Measurements from ENCODE around the gene STRN3. TPM values are rescaled to one million over a fixed set of nuclear protein-coding genes. Genes with fewer than 3 reads are reported as not detected.
"Not testable (repeated sequence)": the region's sequence is repeated elsewhere in the genome, so short reads cannot be mapped to it uniquely, and the experiment has no call there.

Gene STRN3
- total RNA-seq, 1 donor from 2014 or later, result 35.0 TPM

DNA sequence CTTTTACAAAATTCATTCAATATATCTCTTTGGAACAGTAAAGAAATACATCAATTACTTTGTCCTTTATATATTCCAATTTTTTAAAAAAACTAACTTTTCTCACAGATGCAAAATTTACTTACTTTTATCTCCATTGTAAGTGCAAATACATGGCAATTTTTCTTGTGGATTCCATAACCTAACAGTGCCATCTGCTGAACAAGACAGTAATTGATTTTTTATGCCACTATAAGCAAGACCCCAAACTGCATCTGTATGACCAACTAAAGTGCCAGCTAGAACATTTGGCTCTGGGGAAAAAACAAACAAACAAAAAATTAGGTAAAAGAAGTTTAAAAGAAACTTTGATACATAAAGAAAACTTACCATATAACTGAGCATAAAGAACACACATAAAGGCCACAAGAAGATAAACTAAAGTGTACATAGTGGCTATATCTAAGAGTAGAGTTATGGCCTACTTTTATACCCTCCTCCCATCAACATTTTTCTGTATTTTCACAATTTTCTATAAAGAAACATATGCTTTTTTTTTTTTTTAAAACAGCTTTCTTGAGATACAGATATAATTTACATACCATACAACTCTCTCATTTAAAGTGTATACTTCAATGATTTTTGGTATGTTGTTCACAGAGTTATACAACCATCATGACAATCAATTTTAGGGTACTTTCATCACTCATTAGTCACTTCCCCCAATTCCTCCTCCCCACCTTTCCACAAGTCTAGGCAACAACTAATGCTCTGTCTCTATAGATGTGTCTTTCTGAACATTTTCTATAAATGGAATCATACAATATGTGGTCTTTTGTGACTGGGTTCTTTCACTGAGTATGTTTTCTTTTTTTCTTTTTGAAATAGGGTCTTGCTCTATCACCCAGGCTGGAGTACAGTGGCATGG, 119.2 kb downstream of the STRN3 start:
- peaks cover 79% of the 10 kb centered on the region for H3K36me3 ChIP-seq

DNA sequence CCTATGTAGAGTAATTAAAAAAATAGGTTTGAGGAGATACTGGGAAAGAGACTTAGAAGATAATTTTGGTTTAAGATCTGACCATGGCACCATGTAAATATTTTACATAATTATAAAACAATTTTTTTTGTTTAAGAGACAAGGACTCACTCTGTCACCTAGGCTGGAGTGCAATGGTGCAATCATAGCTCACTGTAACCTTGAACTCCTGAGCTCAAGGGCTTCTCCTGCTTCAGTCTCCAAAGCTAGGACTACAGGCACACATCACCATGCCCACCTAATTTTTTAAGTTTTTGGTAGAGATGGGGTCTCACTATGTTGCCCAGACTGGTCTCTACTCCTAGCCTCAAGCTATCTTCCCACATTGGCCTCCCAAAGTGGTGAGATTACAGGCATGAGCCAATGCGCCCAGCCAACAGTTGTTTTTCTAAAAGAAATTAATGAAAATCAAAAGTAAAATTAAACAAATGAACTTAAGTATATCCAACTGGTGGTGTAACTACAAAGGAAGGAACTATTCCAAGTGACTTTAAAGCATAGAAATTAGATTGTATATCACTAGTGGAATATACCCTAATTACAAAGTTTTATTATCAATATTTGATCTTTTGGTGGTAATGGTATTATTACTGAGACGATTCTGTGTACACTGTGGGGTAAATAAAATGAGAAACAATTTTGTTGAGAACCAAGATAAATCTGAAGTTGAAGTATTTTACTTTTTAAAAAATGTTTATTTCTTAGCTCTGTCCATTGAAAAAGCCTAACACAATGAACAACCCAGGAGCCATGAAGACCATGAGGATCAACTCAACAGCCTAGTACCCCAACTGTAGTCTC, 122.7 kb downstream of the STRN3 start:
- H3K4me3 ChIP-seq, result no peak overlapping the region
- no peaks in the 10 kb centered on the region for H3K27me3 ChIP-seq
- intact Hi-C loops (cut with DNase I), result no loop called here
- TF ChIP-seq, protein P1, sequence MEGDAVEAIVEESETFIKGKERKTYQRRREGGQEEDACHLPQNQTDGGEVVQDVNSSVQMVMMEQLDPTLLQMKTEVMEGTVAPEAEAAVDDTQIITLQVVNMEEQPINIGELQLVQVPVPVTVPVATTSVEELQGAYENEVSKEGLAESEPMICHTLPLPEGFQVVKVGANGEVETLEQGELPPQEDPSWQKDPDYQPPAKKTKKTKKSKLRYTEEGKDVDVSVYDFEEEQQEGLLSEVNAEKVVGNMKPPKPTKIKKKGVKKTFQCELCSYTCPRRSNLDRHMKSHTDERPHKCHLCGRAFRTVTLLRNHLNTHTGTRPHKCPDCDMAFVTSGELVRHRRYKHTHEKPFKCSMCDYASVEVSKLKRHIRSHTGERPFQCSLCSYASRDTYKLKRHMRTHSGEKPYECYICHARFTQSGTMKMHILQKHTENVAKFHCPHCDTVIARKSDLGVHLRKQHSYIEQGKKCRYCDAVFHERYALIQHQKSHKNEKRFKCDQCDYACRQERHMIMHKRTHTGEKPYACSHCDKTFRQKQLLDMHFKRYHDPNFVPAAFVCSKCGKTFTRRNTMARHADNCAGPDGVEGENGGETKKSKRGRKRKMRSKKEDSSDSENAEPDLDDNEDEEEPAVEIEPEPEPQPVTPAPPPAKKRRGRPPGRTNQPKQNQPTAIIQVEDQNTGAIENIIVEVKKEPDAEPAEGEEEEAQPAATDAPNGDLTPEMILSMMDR (IDR thresholded peaks at IDR 0.05), result no peak
- no peak overlapping the region for H3K27ac ChIP-seq
- DNase-seq (no peak), ATAC-seq (no peak)
- no peaks in the 10 kb centered on the region for H3K9me3 ChIP-seq
- peaks cover 68% of the 10 kb centered on the region for H3K36me3 ChIP-seq
- no peaks in the 10 kb centered on the region for H3K4me1 ChIP-seq

More for the DNA sequence above, 119.2 kb downstream of the STRN3 start:
- Histone ChIP-seq H3K4me1 (no peaks in the 10 kb centered on the region), H3K9me3 (no peaks in the 10 kb centered on the region), H3K4me3 (no peak overlapping the region), H3K27ac (no peak overlapping the region), H3K27me3 (no peaks in the 10 kb centered on the region)
- TF ChIP-seq, protein P1 (IDR thresholded peaks at IDR 0.05), result peak; percentile 23
- intact Hi-C loops (cut with DNase I), result no loop called here
- no peak for DNase-seq
- ATAC-seq, result no peak

DNA sequence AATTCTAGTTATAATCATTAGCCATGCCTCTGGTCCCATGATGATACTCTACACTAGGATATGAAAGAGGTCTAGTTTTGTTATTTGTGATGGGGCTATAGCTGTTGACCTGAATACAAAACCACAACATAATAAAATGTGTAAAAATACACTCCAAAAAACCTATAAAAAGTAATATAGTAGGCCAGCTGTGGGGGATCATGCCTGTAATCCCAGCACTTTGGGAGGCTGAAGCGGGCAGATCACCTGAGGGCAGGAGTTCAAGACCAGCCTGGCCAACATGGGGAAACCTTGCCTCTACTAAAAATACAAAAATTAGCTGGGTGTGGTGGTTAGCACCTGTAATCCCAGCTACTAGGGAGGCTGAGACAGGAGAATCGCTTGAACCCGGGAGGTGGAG, 129.1 kb downstream of the STRN3 start:
- DNase-seq; H3K4me1 ChIP-seq; H3K9me3 ChIP-seq; H3K27ac ChIP-seq; intact Hi-C loops (cut with DNase I); ATAC-seq; H3K27me3 ChIP-seq; H3K4me3 ChIP-seq: not testable (repeated sequence)
- H3K36me3 ChIP-seq, result peaks cover 35% of the 10 kb centered on the region

- no peak overlapping the region for H3K4me3 ChIP-seq
Observed at GRCh38 chr14:30896435-30896834, 129.7 kb downstream of the STRN3 start.

DNA sequence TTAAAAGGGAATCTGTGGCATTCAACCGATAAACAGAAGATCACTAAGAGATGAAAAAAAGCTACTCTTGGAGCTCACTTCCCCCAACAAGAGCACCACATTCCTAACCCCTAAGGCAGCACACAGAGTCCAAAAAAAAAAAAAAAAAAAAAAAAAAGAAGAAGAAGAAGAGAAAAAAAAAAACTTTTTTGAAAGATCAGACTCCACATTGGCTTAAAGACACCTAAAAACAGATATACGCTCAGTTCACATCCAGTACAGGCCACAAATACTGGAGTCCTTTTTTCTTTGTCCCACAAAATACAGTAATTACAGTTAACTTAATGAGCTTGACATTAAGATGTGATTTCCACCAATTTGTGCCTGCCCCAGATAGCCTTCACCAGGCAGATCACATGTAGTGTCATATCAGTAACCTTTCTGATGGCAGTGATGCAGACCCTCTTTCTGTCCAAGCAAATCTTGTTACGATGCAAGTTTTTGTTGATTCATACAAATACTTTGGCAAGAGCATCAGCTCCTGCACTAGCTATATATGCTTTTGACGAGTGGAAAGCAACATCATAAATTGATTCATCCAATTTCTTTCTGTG, 131.2 kb downstream of the STRN3 start:
- Histone ChIP-seq H3K27me3 (no peaks in the 10 kb centered on the region), H3K36me3 (peaks cover 24% of the 10 kb centered on the region), H3K4me1 (no peaks in the 10 kb centered on the region), H3K27ac (no peak overlapping the region), H3K9me3 (no peaks in the 10 kb centered on the region), H3K4me3 (no peak overlapping the region)
- ATAC-seq (no peak), DNase-seq (no peak)
- TF ChIP-seq, protein P1 (IDR thresholded peaks at IDR 0.05), result no peak
- intact Hi-C loops (cut with DNase I), result no loop called here

More at GRCh38 chr14:30896435-30896834, 129.7 kb downstream of the STRN3 start:
- DNase-seq (no peak), ATAC-seq (no peak)
- no peaks in the 10 kb centered on the region for H3K27me3 ChIP-seq
- H3K27ac ChIP-seq, result no peak overlapping the region
- TF ChIP-seq, protein P1 (IDR thresholded peaks at IDR 0.05), result no peak
- no peaks in the 10 kb centered on the region for H3K4me1 ChIP-seq
- peaks cover 30% of the 10 kb centered on the region for H3K36me3 ChIP-seq
- intact Hi-C loops (cut with DNase I), result no loop called here
- no peaks in the 10 kb centered on the region for H3K9me3 ChIP-seq

Measured in upper lobe of right lung (tissue), 1 donor.